Psoas muscle (tissue), 8 donors: ENCODE results near the gene ASPG. TPM values are rescaled to one million over a fixed set of nuclear protein-coding genes. Genes with fewer than 3 reads are reported as not detected.

Source experiments
- ATAC-seq, 4 donors: fragments of 200-7000 bp; cut with Tn5 transposase; one replicate each; pipeline ENCODE4 v1.9.1; 2020; ENCODE audit warnings: moderate library complexity in 3 of 4, mild to moderate bottlenecking in 2 of 4
- DNase-seq, 2 donors: peaks; one replicate each; pipeline ENCODE4 v3.0.0-alpha.2; 2020
- H3K27ac ChIP-seq: fragments of 200-600 bp; one replicate; pipeline ENCODE4 v1.8.0; 2022
- H3K27me3 ChIP-seq, 3 donors: fragments of 200-600 bp in 1 of 3; one replicate each; pipeline versions ENCODE4 v1.6.1 to v1.8.0; 2013 to 2022; ENCODE audit warnings: low read length in 2 of 3, mild to moderate bottlenecking in 2 of 3, moderate library complexity in 1 of 3; ENCODE audit not compliant: insufficient read depth in 3 of 3
- H3K36me3 ChIP-seq, 2 donors: fragments of 200-600 bp in 1 of 2; one replicate each; pipeline versions ENCODE4 v1.6.1 to v1.8.0; 2013 to 2022; ENCODE audit warnings: low read depth in 1 of 2, mild to moderate bottlenecking in 1 of 2, moderate library complexity in 1 of 2; ENCODE audit not compliant: insufficient read depth in 1 of 2
- H3K4me1 ChIP-seq: fragments of 200-600 bp; one replicate; pipeline ENCODE4 v1.8.0; 2022
- H3K4me3 ChIP-seq: fragments of 200-600 bp; one replicate; pipeline ENCODE4 v1.8.0; 2022; ENCODE audit warnings: mild to moderate bottlenecking
- H3K9me3 ChIP-seq: fragments of 200-600 bp; one replicate; pipeline ENCODE4 v1.8.0; 2022
- WGBS, 3 donors: extraction: QIAGEN DNeasy Blood & Tissue Kit; methylation state at CpG; one replicate each; pipeline versions ENCODE4 v1.1.6 to v1.1.7; 2013; 5-methylcytosine and 5-hydroxymethylcytosine counted together
- intact Hi-C, 2 donors: fragments of 100-400 bp; cut with DNase I; formaldehyde crosslinking; loops; one replicate each; pipeline versions ENCODE4 v1.11.0 to v1.14.2; 2022
- polyA plus RNA-seq, 3 donors: library from polyadenylated mRNA; stranded (reverse); fragments of 200-250 nt; gene quantifications; one replicate each; pipeline ENCODE4 v1.2.3, GENCODE V29; 2013
- total RNA-seq, 4 donors: library from RNA; stranded (reverse); fragmentation: NEBNext Ultra II Directional in 2 of 4; extraction: Animal tissue kit (Norgen Biotek cat#: 25700) in 2 of 4; gene quantifications; one replicate each; pipeline versions ENCODE4 v1.2.1 to v1.2.4, GENCODE V29; 2021 to 2023
- TF ChIP-seq, protein P1 (sequence below): fragments of 200-600 bp; IDR thresholded peaks from one replicate; pipeline ENCODE4 v1.8.0; 2022; ENCODE audit warnings: antibody characterized with exemption
- donor health status: healthy with polysubstance abuse.
- donor health status: DM: no; HTN: no; CAD: no; lungs with moderate emphysema.
- donor health status: Bipolar disorder and iron deficiency.
- donor health status: healthy.
- donor health status: DM: yes; HTN: yes; CAD: no.
- donor health status: DM: no; HTN: no; CAD: no.
- donor health status: DM: no; HTN: no; CAD: no.
- donor health status: DM: yes; HTN: yes; CAD: no.

ASPG gene
- total and polyA plus RNA-seq, 7 donors = 0.04 to 0.84 (median 0.33) TPM; not detected in 1

DNA sequence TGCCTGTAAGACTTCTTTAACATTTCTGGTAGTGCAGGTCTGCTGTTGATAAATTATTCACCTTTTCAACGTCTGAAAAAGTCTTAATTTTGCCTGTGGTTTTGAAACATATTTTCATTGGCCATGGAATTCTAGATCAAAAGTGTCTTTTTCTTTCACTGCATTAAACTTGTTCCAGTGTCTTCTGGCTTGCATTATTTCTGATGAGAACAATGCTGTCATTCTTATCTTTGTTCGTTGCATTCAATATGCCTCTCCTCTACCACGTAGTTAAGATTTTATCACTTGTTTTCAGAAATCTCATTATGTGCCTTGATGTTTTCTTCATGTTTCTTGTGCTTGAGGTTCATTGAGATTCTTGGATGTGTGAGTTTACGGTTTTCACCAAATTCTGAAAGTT, 39.5 kb downstream of the ASPG start:
- TF ChIP-seq, protein P1, sequence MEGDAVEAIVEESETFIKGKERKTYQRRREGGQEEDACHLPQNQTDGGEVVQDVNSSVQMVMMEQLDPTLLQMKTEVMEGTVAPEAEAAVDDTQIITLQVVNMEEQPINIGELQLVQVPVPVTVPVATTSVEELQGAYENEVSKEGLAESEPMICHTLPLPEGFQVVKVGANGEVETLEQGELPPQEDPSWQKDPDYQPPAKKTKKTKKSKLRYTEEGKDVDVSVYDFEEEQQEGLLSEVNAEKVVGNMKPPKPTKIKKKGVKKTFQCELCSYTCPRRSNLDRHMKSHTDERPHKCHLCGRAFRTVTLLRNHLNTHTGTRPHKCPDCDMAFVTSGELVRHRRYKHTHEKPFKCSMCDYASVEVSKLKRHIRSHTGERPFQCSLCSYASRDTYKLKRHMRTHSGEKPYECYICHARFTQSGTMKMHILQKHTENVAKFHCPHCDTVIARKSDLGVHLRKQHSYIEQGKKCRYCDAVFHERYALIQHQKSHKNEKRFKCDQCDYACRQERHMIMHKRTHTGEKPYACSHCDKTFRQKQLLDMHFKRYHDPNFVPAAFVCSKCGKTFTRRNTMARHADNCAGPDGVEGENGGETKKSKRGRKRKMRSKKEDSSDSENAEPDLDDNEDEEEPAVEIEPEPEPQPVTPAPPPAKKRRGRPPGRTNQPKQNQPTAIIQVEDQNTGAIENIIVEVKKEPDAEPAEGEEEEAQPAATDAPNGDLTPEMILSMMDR = no peak
- H3K27me3 ChIP-seq = peaks cover 0 to 34% (median 15%) of the 10 kb centered on the region in 3 donors
- no peaks in the 10 kb centered on the region for H3K4me1 ChIP-seq
- no peak overlapping the region for H3K4me3 ChIP-seq
- peaks cover 26% of the 10 kb centered on the region for H3K9me3 ChIP-seq
- H3K27ac ChIP-seq = no peak overlapping the region
- H3K36me3 ChIP-seq = no peaks in the 10 kb centered on the region
- WGBS, 3 donors = 77 to 83% (median 78%) methylated on average over 4 of the region's 4 CpGs
- intact Hi-C loops = no loop called here
- DNase-seq (no peak), ATAC-seq (no peak)

DNA sequence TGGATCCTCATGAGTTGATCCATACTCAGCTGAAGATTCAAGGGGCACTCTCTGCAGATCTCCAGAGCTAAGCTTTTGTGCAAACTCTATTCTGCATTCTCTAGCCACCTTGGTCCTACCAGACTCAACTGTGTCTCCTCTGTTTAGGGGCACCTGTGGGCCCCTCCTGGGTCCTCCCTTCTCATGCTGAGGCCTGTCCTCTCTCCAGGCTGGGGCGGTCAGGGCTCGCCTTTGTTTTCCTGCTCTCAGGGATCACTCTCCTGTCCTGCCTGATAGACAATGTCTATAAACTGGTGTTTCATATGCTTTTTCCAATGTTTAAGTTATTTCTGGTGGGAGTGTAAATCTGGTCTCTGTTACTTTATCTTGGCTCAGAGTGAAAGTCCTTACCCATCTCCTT, 41.3 kb downstream of the ASPG start:
- Histone ChIP-seq H3K4me3 (no peak overlapping the region), H3K27me3 (peaks cover 0 to 22% (median 9%) of the 10 kb centered on the region in 3 donors), H3K27ac (no peak overlapping the region), H3K9me3 (peaks cover 27% of the 10 kb centered on the region), H3K36me3 (no peaks in the 10 kb centered on the region), H3K4me1 (no peaks in the 10 kb centered on the region)
- intact Hi-C loops = no loop called here
- TF ChIP-seq, protein P1 = no peak
- WGBS, 3 donors = 94 to 95% (median 94%) methylated on average over 2 of the region's 2 CpGs
- ATAC-seq = no peak
- peak in 1 of 2 donors; percentile 9 for DNase-seq

- TF ChIP-seq, protein P1 = no peak
- peaks cover 19% of the 10 kb centered on the region for H3K9me3 ChIP-seq
- ATAC-seq (no peak), DNase-seq (no peak)
- no peak overlapping the region for H3K4me3 ChIP-seq
- intact Hi-C loops = no loop called here
- no peaks in the 10 kb centered on the region for H3K4me1 ChIP-seq
- H3K27me3 ChIP-seq = peaks cover 0 to 30% (median 8%) of the 10 kb centered on the region in 3 donors
- 95 to 97% (median 96%) methylated on average over 1 of the region's 1 CpG for WGBS, 3 donors
- H3K27ac ChIP-seq = no peak overlapping the region
- H3K36me3 ChIP-seq = no peaks in the 10 kb centered on the region
These were observed 43.5 kb downstream of the ASPG start for GRCh38 chr14:104128981-104129380.

- TF ChIP-seq, protein P1 = no peak
- no peaks in the 10 kb centered on the region for H3K4me1 ChIP-seq
- H3K36me3 ChIP-seq = no peaks in the 10 kb centered on the region
- intact Hi-C loops = no loop called here
- no peak overlapping the region for H3K27ac ChIP-seq
- no peak overlapping the region for H3K4me3 ChIP-seq
- DNase-seq (no peak), ATAC-seq (no peak)
- H3K27me3 ChIP-seq = peaks cover 0 to 34% (median 8%) of the 10 kb centered on the region in 3 donors
- WGBS, 3 donors = 92 to 100% (median 100%) methylated on average over 1 of the region's 1 CpG
- peaks cover 13% of the 10 kb centered on the region for H3K9me3 ChIP-seq
These were observed 44.1 kb downstream of the ASPG start for GRCh38 chr14:104129556-104129955.
